ENCODE measurements around the gene PRKCB.
"Not testable (repeated sequence)": the region's sequence is repeated elsewhere in the genome, so short reads cannot be mapped to it uniquely, and the experiment has no call there.

Gene PRKCB

DNA sequence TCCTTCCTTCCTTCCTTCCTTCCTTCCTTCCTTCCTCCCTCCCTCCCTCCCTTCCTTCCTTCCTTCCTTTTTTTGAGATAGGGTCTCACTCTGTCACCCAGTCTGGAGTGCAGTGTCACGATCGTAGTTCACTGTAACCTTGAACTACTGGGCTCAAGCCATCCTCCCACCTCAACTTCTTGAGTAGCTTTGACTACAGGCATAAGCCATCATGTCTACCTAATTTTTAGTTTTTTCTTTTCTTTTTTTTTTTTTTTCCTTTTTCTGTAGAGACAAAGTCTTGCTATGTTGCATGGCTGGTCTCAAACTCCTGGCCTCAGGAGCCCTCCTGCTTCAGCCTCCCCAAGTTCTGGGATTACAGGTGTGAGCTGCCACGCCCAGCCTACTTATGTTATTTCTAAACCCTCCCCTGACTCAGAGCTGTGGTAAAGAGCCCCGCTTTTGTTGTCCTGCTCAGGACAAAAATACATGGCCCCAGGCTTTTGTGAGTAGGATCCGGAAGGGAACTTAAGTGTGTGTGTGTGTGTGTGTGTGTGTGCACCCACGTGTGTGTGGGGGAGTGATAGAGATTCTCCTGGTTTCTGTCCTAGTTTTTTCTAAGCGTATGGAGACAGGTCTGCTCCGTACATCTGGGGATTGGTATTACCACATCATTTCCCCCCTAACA is 67.1 kb downstream of the PRKCB start:
- no peak for DNase-seq (ENCODE audit: low spot score)

GRCh38 chr16:23905027-23905426 is 69.2 kb downstream of the PRKCB start:
- DNase-seq (ENCODE audit: low spot score), result peak; percentile 7

DNA sequence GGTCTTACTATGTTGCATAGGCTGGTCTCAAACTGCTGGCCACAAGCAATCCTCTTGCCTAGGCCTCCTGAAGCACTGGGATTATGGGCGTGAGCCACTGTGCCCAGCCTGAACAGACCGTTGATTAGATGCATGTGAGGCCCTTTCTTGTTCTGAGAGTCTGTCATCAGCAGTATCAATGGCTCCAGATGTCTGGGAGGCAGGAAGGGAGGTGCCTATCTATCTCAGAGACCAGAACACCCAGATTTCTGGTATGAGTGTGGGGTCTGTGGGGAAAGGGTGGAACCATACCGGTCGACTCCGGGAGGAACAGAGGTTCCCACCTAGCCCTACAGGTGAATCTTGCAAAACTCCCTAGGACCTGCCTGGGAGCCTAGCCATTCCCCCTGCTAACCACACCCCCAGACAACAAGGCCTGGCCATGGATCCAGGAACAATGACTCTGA is 71.7 kb downstream of the PRKCB start:
- no peak for DNase-seq (ENCODE audit: low spot score)

- DNase-seq (ENCODE audit: low spot score), result no peak
These were observed 72.1 kb downstream of the PRKCB start for GRCh38 chr16:23907903-23908302.

- DNase-seq (ENCODE audit: low spot score), result no peak
These were observed 73.0 kb downstream of the PRKCB start for GRCh38 chr16:23908790-23909189.

GRCh38 chr16:23909792-23910418 is 74.1 kb downstream of the PRKCB start:
- DNase-seq (ENCODE audit: low spot score), result no peak

GRCh38 chr16:23914946-23915530 is 79.3 kb downstream of the PRKCB start:
- no peak for DNase-seq (ENCODE audit: low spot score)

DNA sequence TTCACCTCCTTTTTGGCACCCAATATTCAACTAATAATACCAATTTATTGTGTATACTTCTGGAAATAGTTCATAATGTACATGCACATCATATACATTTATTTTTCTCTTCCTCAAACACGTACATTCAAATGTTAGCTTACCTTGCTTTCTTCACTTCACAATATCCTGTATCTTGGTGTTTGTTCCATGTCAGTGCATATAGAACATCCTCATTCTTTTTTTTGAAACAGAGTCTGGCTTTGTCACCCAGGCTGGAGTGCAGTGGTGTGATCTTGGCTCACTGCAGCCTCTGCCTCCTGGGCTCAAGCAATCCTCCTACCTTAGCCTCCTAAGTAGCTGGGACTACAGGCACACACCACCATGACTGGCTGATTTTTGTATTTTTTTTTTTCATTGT is 80.8 kb downstream of the PRKCB start:
- not testable (repeated sequence) for DNase-seq (ENCODE audit: low spot score)

- DNase-seq (ENCODE audit: low spot score), result no peak
These were observed 81.8 kb downstream of the PRKCB start for GRCh38 chr16:23917621-23918020.

- DNase-seq (ENCODE audit: low spot score), result no peak
These were observed 84.7 kb downstream of the PRKCB start for GRCh38 chr16:23920446-23920845.

- DNase-seq (ENCODE audit: low spot score), result no peak
These were observed 85.1 kb downstream of the PRKCB start for GRCh38 chr16:23920899-23921298.

GRCh38 chr16:23922406-23922805 is 86.6 kb downstream of the PRKCB start:
- no peak for DNase-seq (ENCODE audit: low spot score)

GRCh38 chr16:23924128-23924527 is 88.3 kb downstream of the PRKCB start:
- no peak for DNase-seq (ENCODE audit: low spot score)

DNA sequence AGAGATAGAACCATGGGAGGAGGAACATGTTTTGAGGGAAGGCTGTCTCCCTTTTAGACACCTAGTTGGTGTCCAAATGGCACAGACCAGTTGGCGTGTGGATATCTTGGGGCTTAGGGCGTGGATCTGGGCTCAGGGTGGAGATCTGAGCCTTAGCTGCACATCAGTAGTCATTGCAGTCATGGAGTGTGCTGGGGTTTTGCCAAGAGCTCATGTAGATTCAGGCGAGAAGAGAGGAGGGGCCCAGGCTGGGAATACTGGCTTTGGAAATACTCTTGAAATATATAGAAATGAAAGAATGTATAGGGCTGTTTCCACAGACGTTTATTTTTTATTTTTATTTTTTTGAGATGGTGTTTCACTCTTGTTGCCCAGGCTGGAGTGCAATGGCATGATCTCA is 92.0 kb downstream of the PRKCB start:
- no peak for DNase-seq (ENCODE audit: low spot score)

DNA sequence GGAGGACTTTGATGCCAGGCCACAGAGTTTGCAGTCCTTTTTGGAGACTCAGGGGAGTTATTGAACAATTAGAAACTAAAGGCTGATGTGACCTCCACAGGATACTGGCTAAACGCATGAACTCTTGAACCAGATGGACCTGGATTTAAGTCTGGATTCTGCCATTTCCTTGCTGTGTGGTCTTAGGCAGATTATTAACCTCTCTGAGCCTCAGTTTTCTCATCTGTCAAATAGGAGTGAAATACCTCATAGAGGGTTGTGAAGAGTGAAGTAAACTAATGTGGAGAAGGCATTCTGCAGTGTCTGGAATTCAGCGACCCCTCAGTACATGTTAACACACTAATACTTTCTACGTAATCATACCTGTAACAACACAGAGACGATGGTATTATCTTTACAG is 93.5 kb downstream of the PRKCB start:
- no peak for DNase-seq (ENCODE audit: low spot score)

DNA sequence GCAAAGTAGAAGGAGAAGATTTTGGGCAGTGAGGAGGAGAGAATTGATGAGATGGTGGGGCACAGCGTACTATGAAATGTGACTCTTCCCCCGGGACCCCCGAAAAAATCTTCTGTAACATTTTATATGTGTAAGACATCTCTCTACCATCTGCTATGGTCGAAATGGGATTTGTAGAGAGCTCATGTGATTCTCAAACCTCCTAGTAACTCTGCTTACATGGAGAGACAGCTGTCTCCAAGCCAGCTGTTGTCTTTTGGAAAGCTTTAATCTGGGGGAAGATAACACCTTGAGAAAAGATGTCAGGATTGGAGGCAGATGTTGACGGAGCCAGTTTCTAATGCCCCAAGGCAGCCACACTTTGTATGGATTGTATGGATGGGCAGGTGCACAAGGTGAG is 94.1 kb downstream of the PRKCB start:
- no peak for DNase-seq (ENCODE audit: low spot score)

GRCh38 chr16:23930791-23931190 is 95.0 kb downstream of the PRKCB start:
- no peak for DNase-seq (ENCODE audit: low spot score)

GRCh38 chr16:23931199-23931598 is 95.4 kb downstream of the PRKCB start:
- no peak for DNase-seq (ENCODE audit: low spot score)

DNA sequence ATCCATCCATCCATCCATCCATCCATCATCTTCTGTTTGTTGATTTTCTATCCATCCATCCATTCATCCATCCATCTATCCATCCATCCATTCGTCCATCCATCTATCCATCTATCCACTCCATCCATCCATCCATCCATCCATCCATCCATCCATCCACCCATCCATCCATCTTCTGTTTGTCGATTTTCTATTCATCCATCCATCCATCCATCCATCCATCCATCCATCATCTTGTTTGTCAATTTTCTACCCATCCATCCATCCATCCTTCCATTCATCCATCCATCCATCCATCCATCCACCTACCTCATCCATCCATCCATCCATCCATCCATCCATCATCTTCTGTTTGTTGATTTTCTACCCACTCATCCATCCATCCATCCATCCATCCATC is 97.9 kb downstream of the PRKCB start:
- DNase-seq (ENCODE audit: low spot score), result not testable (repeated sequence)

GRCh38 chr16:23934610-23935236 is 98.9 kb downstream of the PRKCB start:
- no peak for DNase-seq (ENCODE audit: low spot score)

DNA sequence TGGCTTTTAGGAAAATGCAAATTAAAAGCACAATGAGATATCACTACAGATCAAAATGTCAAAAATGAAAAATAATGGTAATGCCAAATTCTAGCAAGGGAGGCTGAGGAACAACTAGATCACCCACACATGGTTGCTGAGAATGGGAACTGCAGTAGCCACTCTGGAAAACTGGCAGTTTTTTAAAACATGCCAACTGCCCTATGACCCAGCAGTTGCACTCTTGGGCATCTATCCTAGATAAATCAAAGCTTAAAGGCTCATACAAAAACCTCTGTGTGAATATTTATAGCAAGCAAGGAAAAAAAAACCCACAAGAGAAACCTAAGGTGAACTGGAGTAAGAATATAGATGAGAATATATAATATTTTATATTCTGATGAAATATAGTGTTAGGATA is 104.3 kb downstream of the PRKCB start:
- DNase-seq (ENCODE audit: low spot score), result no peak

GRCh38 chr16:23941025-23941424 is 105.2 kb downstream of the PRKCB start:
- no peak for DNase-seq (ENCODE audit: low spot score)

DNA sequence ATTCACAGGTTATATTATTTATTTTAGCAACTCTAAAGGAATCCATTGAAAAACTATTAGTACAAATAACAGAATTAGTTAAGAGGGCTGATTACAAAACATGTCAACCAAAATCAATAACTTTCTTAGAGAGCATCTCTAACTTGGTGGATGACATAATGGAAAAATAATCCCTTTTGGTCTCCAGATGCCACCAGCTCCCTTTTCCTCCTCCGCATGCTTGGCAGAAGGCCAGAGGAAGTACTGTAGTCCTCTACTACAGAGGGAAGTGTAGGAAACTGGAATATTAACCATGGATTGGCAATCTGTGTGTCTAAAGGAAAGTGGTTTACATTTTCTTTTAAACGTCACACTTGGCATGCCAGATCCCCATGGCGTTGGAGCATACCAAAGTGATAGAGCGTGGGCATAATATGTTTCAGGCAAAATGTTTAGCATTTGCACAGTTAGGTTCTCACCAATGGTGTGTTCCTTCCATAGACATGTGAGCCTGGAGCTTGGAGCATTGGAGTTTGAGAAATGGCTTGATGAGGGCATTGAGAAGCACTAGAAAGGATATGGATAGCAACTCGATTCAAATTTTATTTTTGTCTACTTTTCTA is 106.3 kb downstream of the PRKCB start:
- no peak for DNase-seq (ENCODE audit: low spot score)
